H1 (cell line): ENCODE data around the gene LFNG. TPM values are rescaled to one million over a fixed set of nuclear protein-coding genes. Genes with fewer than 3 reads are reported as not detected.
A peak's percentile ranks its signal among the peaks of the same experiment; 100 is the strongest.

ENCODE experiments used
- CTCF ChIA-PET: fragments of 300-600 bp; sonication (Branson Sonifier 250); formaldehyde crosslinking; loops from one replicate; lab custom pipeline; 2021; ENCODE audit not compliant: partially characterized antibody; lab: Charles Lee
- POLR2A ChIA-PET: fragments of 300-600 bp; sonication (Branson Sonifier 250); formaldehyde crosslinking; loops from one replicate; lab custom pipeline; 2021; ENCODE audit warnings: inconsistent platforms; ENCODE audit not compliant: partially characterized antibody; lab: Charles Lee
- DNase-seq, 2 experiments: peaks; one replicate each; pipeline versions ENCODE4 v3.0.0 to v3.0.0-alpha.2; 2010 to 2022; ENCODE audit warnings: low spot score in 2 of 2, low read depth in 1 of 2, mixed read lengths in 1 of 2
- FAIRE-seq: peaks from 2 replicates; lab custom pipeline; 2011; peaks lifted over from hg19 to GRCh38; lab: Jason Lieb, UNC
- H2AFZ ChIP-seq: 2 replicates; pipeline ENCODE4 v1.8.1; 2012; ENCODE audit warnings: low read length, inconsistent platforms
- H2AK5ac ChIP-seq: 2 replicates; pipeline ENCODE4 v1.6.1; 2013; ENCODE audit warnings: low read depth, low read length
- H2BK120ac ChIP-seq: replicated peaks from 2 replicates; pipeline ENCODE3; 2013; ENCODE audit warnings: low read depth, low read length, inconsistent platforms
- H2BK12ac ChIP-seq: 2 replicates; pipeline ENCODE4 v1.6.1; 2013; ENCODE audit warnings: low read depth, low read length
- H2BK15ac ChIP-seq: 2 replicates; pipeline ENCODE4 v1.6.1; 2013; ENCODE audit warnings: low read length
- H2BK20ac ChIP-seq: 2 replicates; pipeline ENCODE4 v1.6.1; 2013; ENCODE audit warnings: low read length
- H2BK5ac ChIP-seq: 2 replicates; pipeline ENCODE4 v1.6.1; 2013; ENCODE audit warnings: low read depth, low read length
- H3K14ac ChIP-seq: 2 replicates; pipeline ENCODE4 v1.6.1; 2013; ENCODE audit warnings: inconsistent platforms; ENCODE audit not compliant: insufficient read length
- H3K18ac ChIP-seq: 2 replicates; pipeline ENCODE4 v1.6.1; 2013; ENCODE audit warnings: low read length; ENCODE audit errors: extremely low read depth
- H3K23ac ChIP-seq: 2 replicates; pipeline ENCODE4 v1.6.1; 2013; ENCODE audit warnings: inconsistent platforms; ENCODE audit not compliant: insufficient read length
- H3K23me2 ChIP-seq: 2 replicates; pipeline ENCODE4 v1.6.1; 2013; ENCODE audit warnings: low read depth, low read length
- H3K27ac ChIP-seq: 2 replicates; pipeline ENCODE4 v1.6.1; 2011; ENCODE audit warnings: low read depth, low read length, inconsistent platforms
- H3K27me3 ChIP-seq, 4 experiments: replicated peaks in 1 of 4; 1 replicate in 1 of 4; 2 replicates in 3 of 4; pipeline versions ENCODE4 v1.6.1 to v1.8.1; 2011 to 2013; ENCODE audit warnings: low read length in 3 of 4, mild to moderate bottlenecking in 3 of 4, inconsistent platforms in 2 of 4, mixed read lengths in 2 of 4, moderate library complexity in 1 of 4; ENCODE audit not compliant: control insufficient read depth in 3 of 4, insufficient read depth in 3 of 4; ENCODE audit errors: extremely low read depth in 1 of 4
- H3K36me3 ChIP-seq, 4 experiments: 2 replicates each; pipeline versions ENCODE4 v1.6.1 to v1.8.1; 2011 to 2013; ENCODE audit warnings: mild to moderate bottlenecking in 4 of 4, low read length in 3 of 4, moderate library complexity in 2 of 4, control low read depth in 1 of 4, inconsistent platforms in 1 of 4; ENCODE audit not compliant: insufficient read depth in 4 of 4, control insufficient read depth in 2 of 4
- H3K4ac ChIP-seq: replicated peaks from 2 replicates; pipeline ENCODE3; 2013; ENCODE audit warnings: low read length, low read depth, mixed read lengths, inconsistent platforms; ENCODE audit not compliant: insufficient read length
- H3K4me1 ChIP-seq, 4 experiments: replicated peaks in 1 of 4; 1 replicate in 1 of 4; 2 replicates in 3 of 4; pipeline versions ENCODE4 v1.6.1 to v1.8.1; 2011 to 2013; ENCODE audit warnings: low read length in 3 of 4, inconsistent platforms in 2 of 4, mixed read lengths in 1 of 4; ENCODE audit not compliant: insufficient read depth in 4 of 4, control insufficient read depth in 3 of 4
- H3K4me2 ChIP-seq, 2 experiments: 2 replicates each; pipeline versions ENCODE4 v1.6.1 to v1.8.1; 2011 to 2013; ENCODE audit warnings: low read depth in 2 of 2, low read length in 2 of 2, control low read depth in 1 of 2, inconsistent platforms in 1 of 2, mild to moderate bottlenecking in 1 of 2; ENCODE audit not compliant: insufficient read depth in 1 of 2
- H3K4me3 ChIP-seq, 4 experiments: fragments of 200-600, 300-600 bp in 1 of 4; sonication (generic), shearing (Covaris generic), sonication (Bioruptor Twin) in 1 of 4; 2 replicates each; pipeline versions ENCODE4 v1.5.1 to v1.8.1; 2011 to 2016; ENCODE audit warnings: low read length in 4 of 4, low read depth in 3 of 4, control low read depth in 2 of 4, inconsistent platforms in 2 of 4, mild to moderate bottlenecking in 2 of 4, mixed read lengths in 1 of 4, moderate library complexity in 1 of 4; ENCODE audit not compliant: insufficient read depth in 2 of 4; ENCODE audit errors: extremely low read depth in 1 of 4
- H3K56ac ChIP-seq: replicated peaks from 2 replicates; pipeline ENCODE3; 2013; ENCODE audit warnings: low read depth, mild to moderate bottlenecking, mixed read lengths, low read length, inconsistent platforms; ENCODE audit not compliant: insufficient read length
- H3K79me1 ChIP-seq: 2 replicates; pipeline ENCODE4 v1.6.1; 2013; ENCODE audit warnings: low read depth, low read length, control low read depth
- H3K79me2 ChIP-seq, 2 experiments: 2 replicates each; pipeline versions ENCODE4 v1.6.1 to v1.8.1; 2012 to 2013; ENCODE audit warnings: low read length in 2 of 2, mild to moderate bottlenecking in 2 of 2, inconsistent platforms in 1 of 2; ENCODE audit not compliant: insufficient read depth in 2 of 2, control insufficient read depth in 1 of 2
- H3K9ac ChIP-seq, 4 experiments: replicated peaks in 1 of 4; 1 replicate in 1 of 4; 2 replicates in 3 of 4; pipeline versions ENCODE4 v1.6.1 to v1.8.1; 2011 to 2013; ENCODE audit warnings: low read depth in 3 of 4, low read length in 3 of 4, control low read depth in 2 of 4, mild to moderate bottlenecking in 2 of 4, moderate library complexity in 2 of 4, inconsistent platforms in 1 of 4; ENCODE audit errors: extremely low read depth in 1 of 4
- H3K9me3 ChIP-seq, 2 experiments: 2 replicates each; pipeline versions ENCODE4 v1.6.1 to v1.8.1; 2012 to 2013; ENCODE audit warnings: mild to moderate bottlenecking in 2 of 2, moderate library complexity in 2 of 2, control low read depth in 1 of 2, inconsistent platforms in 1 of 2, low read depth in 1 of 2, low read length in 1 of 2, mixed read lengths in 1 of 2; ENCODE audit not compliant: insufficient read depth in 2 of 2
- H4K20me1 ChIP-seq, 2 experiments: replicated peaks in 1 of 2; 2 replicates each; pipeline versions ENCODE3 to v1.8.1; 2011 to 2013; ENCODE audit warnings: inconsistent platforms in 2 of 2, low read length in 2 of 2, mild to moderate bottlenecking in 1 of 2; ENCODE audit not compliant: insufficient read depth in 2 of 2, control insufficient read depth in 1 of 2
- H4K5ac ChIP-seq: 2 replicates; pipeline ENCODE4 v1.6.1; 2013; ENCODE audit warnings: low read length, low read depth, mixed read lengths, inconsistent platforms; ENCODE audit not compliant: insufficient read length
- H4K8ac ChIP-seq: 2 replicates; pipeline ENCODE4 v1.8.0; 2013; ENCODE audit warnings: mild to moderate bottlenecking, moderate library complexity, low read length, inconsistent platforms; ENCODE audit not compliant: insufficient read depth; ENCODE audit errors: extremely low read depth
- H4K91ac ChIP-seq: replicated peaks from 2 replicates; pipeline ENCODE3; 2013; ENCODE audit warnings: low read length, mixed read lengths, inconsistent platforms; ENCODE audit not compliant: insufficient read length
- ASH2L ChIP-seq: fragments of 200-600, 300-600 bp; sonication (generic); IDR thresholded peaks from one replicate; pipeline ENCODE4 v1.7.1; 2017; ENCODE audit warnings: low read length
- CBX5 ChIP-seq: fragments of 300-800, 300-1000 bp; sonication (generic); IDR thresholded peaks from 2 replicates; pipeline ENCODE4 v1.7.1; 2016; ENCODE audit warnings: antibody characterized with exemption, low read length, low read depth
- CTBP2 ChIP-seq: IDR thresholded peaks from 2 replicates; pipeline ENCODE4 v1.7.0; 2011; ENCODE audit warnings: borderline replicate concordance, mild to moderate bottlenecking, moderate library complexity, mixed read lengths, low read length; ENCODE audit not compliant: insufficient read depth, insufficient read length
- FOSL1 ChIP-seq: IDR thresholded peaks from 2 replicates; pipeline ENCODE4 v1.6.1; 2011; ENCODE audit warnings: mild to moderate bottlenecking, low read depth, low read length, moderate library complexity; ENCODE audit not compliant: insufficient read depth
- WGBS, 2 experiments: shearing (Covaris generic) in 1 of 2; methylation state at CpG; one replicate each; pipeline versions ENCODE4 v1.1.6 to v1.1.7; 2013 to 2015; ENCODE audit warnings: low lambda C conversion rate in 2 of 2, mixed read lengths in 2 of 2, inconsistent platforms in 1 of 2, low coverage in 1 of 2, missing lambda C conversion rate in 1 of 2; ENCODE audit not compliant: insufficient replicate concordance in 2 of 2, insufficient coverage in 1 of 2, insufficient read length in 1 of 2; ENCODE audit errors: extremely low coverage in 1 of 2, missing lambda C conversion rate in 1 of 2; 5-methylcytosine and 5-hydroxymethylcytosine counted together
- long read RNA-seq, 2 experiments: library from RNA in 1 of 2; library from capped mRNA in 1 of 2; stranded (forward); transcript quantifications; one replicate each; pipeline ENCODE4 v2.0.0, GENCODE V29; 2021; ENCODE audit warnings: inconsistent platforms in 1 of 2
- polyA minus RNA-seq, 3 experiments: library from RNA; depleted of rRNA, polyadenylated mRNA; stranded (reverse); fragments of >200 nt; gene quantifications; 1 replicate in 2 of 3; 2 replicates in 1 of 3; pipeline ENCODE4 v1.2.3, GENCODE V29; 2011
- polyA plus RNA-seq, 7 experiments: library from polyadenylated mRNA; depleted of rRNA in 3 of 7; stranded (reverse) in 5 of 7; unstranded in 2 of 7; fragments of >200 nt in 5 of 7; fragments of 200-250 nt in 2 of 7; gene quantifications; 1 replicate in 5 of 7; 2 replicates in 1 of 7; 4 replicates in 1 of 7; pipeline versions ENCODE4 v1.2.1 to v1.2.3, GENCODE V29; 2011 to 2013; ENCODE audit warnings: missing spikeins in 2 of 7, mixed read lengths in 2 of 7
- total RNA-seq: library from RNA; stranded (reverse); fragmentation: NEBNext Ultra II Directional; extraction: Animal tissue kit (Norgen Biotek cat#: 25700); gene quantifications from 2 replicates; pipeline ENCODE4 v1.2.1, GENCODE V29; 2021
- TF ChIP-seq, protein P1 (sequence below): IDR thresholded peaks from 2 replicates; pipeline ENCODE4 v1.6.1; 2012; ENCODE audit warnings: inconsistent platforms

Gene LFNG, protein sequence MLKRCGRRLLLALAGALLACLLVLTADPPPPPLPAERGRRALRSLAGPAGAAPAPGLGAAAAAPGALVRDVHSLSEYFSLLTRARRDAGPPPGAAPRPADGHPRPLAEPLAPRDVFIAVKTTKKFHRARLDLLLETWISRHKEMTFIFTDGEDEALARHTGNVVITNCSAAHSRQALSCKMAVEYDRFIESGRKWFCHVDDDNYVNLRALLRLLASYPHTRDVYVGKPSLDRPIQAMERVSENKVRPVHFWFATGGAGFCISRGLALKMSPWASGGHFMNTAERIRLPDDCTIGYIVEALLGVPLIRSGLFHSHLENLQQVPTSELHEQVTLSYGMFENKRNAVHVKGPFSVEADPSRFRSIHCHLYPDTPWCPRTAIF
- total RNA-seq (28.9 and 31.6 TPM in 2 replicates), polyA plus RNA-seq (2011; rRNA removed) (35.6 and 53.0 TPM in 2 replicates), polyA minus RNA-seq (2011; rRNA and poly(A)+ RNA removed) (15.4 and 17.4 TPM in 2 replicates)
- polyA plus RNA-seq (2011; cell fraction: cytosol; rRNA removed): 34.6 TPM
- 59.9 TPM for polyA plus RNA-seq (2011; cell fraction: nucleus; rRNA removed)
- 25.2 to 37.3 TPM (median 35.0 TPM) in 4 replicates for polyA plus RNA-seq (2012, experiment 1 of 2)
- 31.6 TPM for polyA plus RNA-seq (2012, experiment 2 of 2)
- 26.6 TPM for polyA plus RNA-seq (2013, experiment 1 of 2)
- 29.4 TPM for polyA plus RNA-seq (2013, experiment 2 of 2)
- polyA minus RNA-seq (2011; cell fraction: cytosol; rRNA and poly(A)+ RNA removed): 36.6 TPM
- polyA minus RNA-seq (2011; cell fraction: nucleus; rRNA and poly(A)+ RNA removed): 37.5 TPM
- long read RNA-seq, experiment 1, transcript LFNG-201 (8 exons, 2,377 nt): major isoform, 11 of 14 reads
- long read RNA-seq, experiment 1, partial matches to known transcripts: 1 of 14 reads
- long read RNA-seq, experiment 1, other reads (novel, unspliced or antisense): 2 of 14 reads
- long read RNA-seq, experiment 2: 0 reads

DNA sequence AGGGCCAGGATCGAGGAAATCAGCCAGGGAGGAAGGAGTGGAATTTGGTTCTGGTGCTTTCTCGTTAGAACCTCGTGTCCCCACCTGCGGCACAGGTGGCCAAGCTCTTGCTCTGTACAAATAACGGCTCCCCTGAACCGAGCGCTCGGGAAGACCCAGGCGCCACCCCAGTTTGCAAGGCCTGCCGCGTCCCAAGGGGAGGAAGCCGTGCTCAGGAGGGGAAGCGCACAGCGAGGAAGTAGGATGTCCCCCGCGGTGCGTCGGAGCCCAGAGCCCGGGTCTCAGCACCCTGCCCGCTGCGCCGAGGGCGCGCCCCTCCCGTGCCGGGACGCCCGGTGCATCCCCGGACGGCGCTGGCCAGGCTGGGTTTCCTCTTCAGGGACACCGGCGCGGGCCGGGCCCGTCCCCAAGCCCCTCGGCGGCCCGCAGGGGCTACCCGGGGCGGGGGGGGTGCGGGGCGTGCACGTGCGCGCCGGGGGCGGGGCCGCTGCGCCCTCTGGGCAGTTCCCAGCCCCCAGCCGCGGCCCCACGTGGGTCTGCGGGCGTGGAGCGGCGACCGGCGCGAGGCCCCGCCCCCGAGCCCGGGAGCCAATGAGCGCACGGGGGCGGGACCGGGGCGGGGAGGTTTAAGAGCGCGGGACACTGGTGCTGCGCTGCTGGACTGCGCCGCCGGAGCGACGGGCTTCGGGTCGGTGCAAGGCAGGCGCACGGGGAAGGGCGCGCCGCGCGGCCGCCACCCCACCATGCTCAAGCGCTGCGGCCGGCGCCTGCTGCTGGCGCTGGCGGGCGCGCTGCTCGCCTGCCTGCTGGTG lies at the start of gene LFNG:
TSS of gene LFNG (plus strand) at position 656 of the 812 bp plus-strand sequence. CDS start at position 744, 88 bp downstream.
- WGBS, 2 experiments: 0% methylated on average over 20 of the region's 95 CpGs; no CpG with 5 or more reads in 1 of the 2 experiments
- Histone ChIP-seq H3K56ac (no peak within 1 kb of the TSS), H3K36me3 (no peaks in the 10 kb centered on the region), H2BK15ac (peak within 1 kb of the TSS; percentile 95; the same call in 1 of the 2 replicates), H2BK120ac (peak within 1 kb of the TSS; percentile 38), H2BK20ac (peak within 1 kb of the TSS; percentile 97; the same call in 1 of the 2 replicates), H3K27me3 (peaks cover 0 to 22% (median 12%) of the 10 kb centered on the region in 4 experiments; a peak in 6 of 7 replicates), H2BK5ac (peak within 1 kb of the TSS; percentile 40; the same call in 1 of the 2 replicates), H4K20me1 (peaks cover 14 to 23% of the 10 kb centered on the region in 2 experiments), H3K79me1 (no peaks in the 10 kb centered on the region; the same call in 1 of the 2 replicates), H3K23me2 (peaks cover 28% of the 10 kb centered on the region), H2BK12ac (peak within 1 kb of the TSS; percentile 94; the same call in 1 of the 2 replicates), H3K4me1 (peaks cover 3 to 56% (median 48%) of the 10 kb centered on the region in 4 experiments), H3K9me3 (no peaks in the 10 kb centered on the region), H3K23ac (no peak within 1 kb of the TSS), H4K5ac (no peak within 1 kb of the TSS), H3K4me2 (peak within 1 kb of the TSS; percentile 85 to 96), H2AFZ (no peak within 1 kb of the TSS), H4K8ac (peak within 1 kb of the TSS; percentile 82), H3K4me3 (peak within 1 kb of the TSS; percentile 56 to 73 (median 65)), H3K4ac (peak within 1 kb of the TSS; percentile 74), H3K27ac (no peak within 1 kb of the TSS), H3K18ac (peak within 1 kb of the TSS; percentile 95), H3K9ac (peak within 1 kb of the TSS in 2 of 4 experiments; percentile 8 to 16; a peak in 1 of 7 replicates), H3K14ac (no peak within 1 kb of the TSS), H2AK5ac (no peak within 1 kb of the TSS), H3K79me2 (peaks cover 0 to 20% of the 10 kb centered on the region in 2 experiments; a peak in 3 of 4 replicates), H4K91ac (peak within 1 kb of the TSS; percentile 86)
- peak in 1 of 2 experiments; percentile 84 for DNase-seq
- no peak for FAIRE-seq
- ChIA-PET CTCF (interaction anchor here (0.9 kb wide), 1 partner anchor 41 kb away, joined by 4 read pairs; no protein-coding TSS in a partner anchor), POLR2A (interaction anchor here (0.9 to 1.5 kb wide), 4 partner anchors 10 to 18 kb away, joined by 3 to 4 read pairs (median 3); no protein-coding TSS in a partner anchor)
- TF ChIP-seq FOSL1 (no peak), CTBP2 (peak; percentile 87), ASH2L (peak; percentile 33), CBX5 (no peak)
- TF ChIP-seq, protein P1, sequence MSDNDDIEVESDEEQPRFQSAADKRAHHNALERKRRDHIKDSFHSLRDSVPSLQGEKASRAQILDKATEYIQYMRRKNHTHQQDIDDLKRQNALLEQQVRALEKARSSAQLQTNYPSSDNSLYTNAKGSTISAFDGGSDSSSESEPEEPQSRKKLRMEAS: peak; percentile 88
